Measurements from ENCODE around the gene RNASEL.

The RNASEL gene

GRCh38 chr1:182600036-182600713, 11.1 kb upstream of the RNASEL start:
- H3K4me3 ChIP-seq (ENCODE audit: low read depth, low read length) = peak overlapping the region; percentile 23
- TF ChIP-seq CTCF (IDR thresholded peaks at IDR 0.05; ENCODE audit: borderline replicate concordance, insufficient read depth, low read depth, low read length) = no peak

GRCh38 chr1:182599339-182599738, 10.3 kb upstream of the RNASEL start:
- TF ChIP-seq CTCF (IDR thresholded peaks at IDR 0.05; ENCODE audit: borderline replicate concordance, insufficient read depth, low read depth, low read length) = peak; percentile 71
- H3K4me3 ChIP-seq (ENCODE audit: low read depth, low read length) = peak overlapping the region; percentile 1

- TF ChIP-seq CTCF (IDR thresholded peaks at IDR 0.05; ENCODE audit: borderline replicate concordance, insufficient read depth, low read depth, low read length) = no peak
- H3K4me3 ChIP-seq (ENCODE audit: low read depth, low read length) = no peak overlapping the region
Observed at GRCh38 chr1:182598296-182598695, 9.2 kb upstream of the RNASEL start.

- no peak for TF ChIP-seq CTCF (IDR thresholded peaks at IDR 0.05; ENCODE audit: borderline replicate concordance, insufficient read depth, low read depth, low read length)
- H3K4me3 ChIP-seq (ENCODE audit: low read depth, low read length) = no peak overlapping the region
Observed at GRCh38 chr1:182596934-182597333, 7.9 kb upstream of the RNASEL start.

GRCh38 chr1:182595641-182596240, 6.7 kb upstream of the RNASEL start:
- TF ChIP-seq CTCF (IDR thresholded peaks at IDR 0.05; ENCODE audit: borderline replicate concordance, insufficient read depth, low read depth, low read length) = peak; percentile 80
- H3K4me3 ChIP-seq (ENCODE audit: low read depth, low read length) = no peak overlapping the region

- no peak for TF ChIP-seq CTCF (IDR thresholded peaks at IDR 0.05; ENCODE audit: borderline replicate concordance, insufficient read depth, low read depth, low read length)
- H3K4me3 ChIP-seq (ENCODE audit: low read depth, low read length) = no peak overlapping the region
Observed at GRCh38 chr1:182589931-182590330, 875 bp upstream of the RNASEL start.

- TF ChIP-seq CTCF (IDR thresholded peaks at IDR 0.05; ENCODE audit: borderline replicate concordance, insufficient read depth, low read depth, low read length) = no peak
- H3K4me3 ChIP-seq (ENCODE audit: low read depth, low read length) = peak overlapping the region; percentile 75
Observed at GRCh38 chr1:182589520-182589919, 464 bp upstream of the RNASEL start.
